A549 treated with DMSO at 1 μM for 4 hours (cell line): ENCODE results near the gene CFHR4. TPM values are rescaled to one million over a fixed set of nuclear protein-coding genes. Genes with fewer than 3 reads are reported as not detected.

ENCODE experiments used
- total RNA-seq: library from RNA; stranded (reverse); fragments of 200-300 nt; extraction: Qiagen RNA extraction; gene quantifications from 5 replicates; pipeline ENCODE4 v1.2.3, GENCODE V29; 2022; ENCODE audit warnings: low read depth

The CFHR4 gene
- total RNA-seq = not detected in 5 replicates

GRCh38 chr1:196887515-196888239, at the start of gene CFHR4:
CFHR4 (plus strand) TSS chr1:196888052; CDS start chr1:196888151, 99 bp downstream.

GRCh38 chr1:196943568-196943967, 55.7 kb downstream of the CFHR4 start, which contains the start of gene CFHR2:
CFHR2 (plus strand) TSS chr1:196943738; CDS start chr1:196943881, 143 bp downstream.

Other genes with a start within 250 kb of the CFHR4 start
- 3.6 to 5.5 TPM (median 4.4 TPM) in 5 replicates for gene CFH, start 236.0 kb upstream of the CFHR4 start, total RNA-seq
- gene CFHR3, start 113.2 kb upstream of the CFHR4 start, total RNA-seq = 0.14 to 0.30 TPM (median 0.22 TPM) in 3 of 5 replicates, not detected in the others
- gene CFHR1, start 68.3 kb upstream of the CFHR4 start, total RNA-seq = 0.10 to 0.39 TPM (median 0.31 TPM) in 4 of 5 replicates, not detected in the other
- not detected in 5 replicates for gene CFHR2, start 55.7 kb downstream of the CFHR4 start, total RNA-seq
- gene CFHR5, start 89.5 kb downstream of the CFHR4 start, total RNA-seq = not detected in 5 replicates
- 0.05 to 0.13 TPM in 2 of 5 replicates, not detected in the others for gene F13B, start 179.2 kb downstream of the CFHR4 start, total RNA-seq